Urinary bladder (tissue), 4 donors: ENCODE measurements around the gene CLDN16. TPM values are rescaled to one million over a fixed set of nuclear protein-coding genes. Genes with fewer than 3 reads are reported as not detected.

ENCODE experiments used
- DNase-seq: peaks from one replicate; pipeline ENCODE4 v3.0.0-alpha.2; 2015; ENCODE audit errors: extremely low spot score
- H3K27ac ChIP-seq: one replicate; pipeline ENCODE4 v1.5.1; 2013; ENCODE audit warnings: low read depth, mild to moderate bottlenecking, moderate library complexity
- H3K36me3 ChIP-seq: one replicate; pipeline ENCODE4 v1.6.1; 2013; ENCODE audit warnings: mild to moderate bottlenecking, moderate library complexity; ENCODE audit not compliant: insufficient read depth
- H3K4me1 ChIP-seq: one replicate; pipeline ENCODE4 v1.6.1; 2013; ENCODE audit warnings: mild to moderate bottlenecking, moderate library complexity; ENCODE audit not compliant: insufficient read depth
- H3K4me3 ChIP-seq: one replicate; pipeline ENCODE4 v1.5.1; 2013; ENCODE audit warnings: low read depth, low read length
- WGBS: extraction: QIAGEN DNeasy Blood & Tissue Kit; methylation state at CpG from one replicate; pipeline ENCODE4 v1.1.7; 2013; 5-methylcytosine and 5-hydroxymethylcytosine counted together
- polyA plus RNA-seq: library from polyadenylated mRNA; stranded (reverse); fragments of 200-250 nt; gene quantifications from one replicate; pipeline ENCODE4 v1.2.3, GENCODE V29; 2013
- total RNA-seq: library from RNA; depleted of rRNA; stranded (reverse); fragments of >200 nt; gene quantifications from one replicate; pipeline ENCODE4 v1.2.3, GENCODE V29; 2014
- donor health status: healthy with polysubstance abuse.
- donor health status: healthy.

Gene CLDN16
- total and polyA plus RNA-seq, 2 donors, result 0.16 to 0.37 TPM

DNA sequence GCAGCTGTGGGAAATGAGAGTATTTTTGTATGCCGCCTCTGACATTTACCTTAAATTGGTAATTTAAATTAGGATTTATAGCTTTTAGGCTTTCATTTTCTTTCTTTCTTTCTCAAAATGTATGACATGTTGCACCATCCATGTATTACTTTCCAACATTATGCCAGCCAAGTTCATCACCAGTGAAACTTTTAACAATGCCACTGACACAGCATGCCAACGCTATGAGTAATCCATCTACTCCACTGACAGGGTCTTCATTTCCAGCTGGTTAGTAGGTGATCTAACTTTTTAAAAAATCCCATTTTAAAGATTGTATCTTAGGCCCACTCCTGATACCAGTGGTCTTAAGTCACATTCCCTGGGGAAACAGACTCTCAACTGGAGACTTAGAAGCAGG is 21.8 kb upstream of the CLDN16 start:
- DNase-seq, result no peak
- H3K4me3 ChIP-seq, result no peak overlapping the region
- peaks cover under 1% of the 10 kb centered on the region for H3K4me1 ChIP-seq
- no peak overlapping the region for H3K27ac ChIP-seq
- H3K36me3 ChIP-seq, result no peaks in the 10 kb centered on the region
- WGBS, result 70% methylated on average over 2 of the region's 2 CpGs

- H3K27ac ChIP-seq, result peak overlapping the region; percentile 67
These were observed 19.1 kb upstream of the CLDN16 start for GRCh38 chr3:190368881-190369280.

DNA sequence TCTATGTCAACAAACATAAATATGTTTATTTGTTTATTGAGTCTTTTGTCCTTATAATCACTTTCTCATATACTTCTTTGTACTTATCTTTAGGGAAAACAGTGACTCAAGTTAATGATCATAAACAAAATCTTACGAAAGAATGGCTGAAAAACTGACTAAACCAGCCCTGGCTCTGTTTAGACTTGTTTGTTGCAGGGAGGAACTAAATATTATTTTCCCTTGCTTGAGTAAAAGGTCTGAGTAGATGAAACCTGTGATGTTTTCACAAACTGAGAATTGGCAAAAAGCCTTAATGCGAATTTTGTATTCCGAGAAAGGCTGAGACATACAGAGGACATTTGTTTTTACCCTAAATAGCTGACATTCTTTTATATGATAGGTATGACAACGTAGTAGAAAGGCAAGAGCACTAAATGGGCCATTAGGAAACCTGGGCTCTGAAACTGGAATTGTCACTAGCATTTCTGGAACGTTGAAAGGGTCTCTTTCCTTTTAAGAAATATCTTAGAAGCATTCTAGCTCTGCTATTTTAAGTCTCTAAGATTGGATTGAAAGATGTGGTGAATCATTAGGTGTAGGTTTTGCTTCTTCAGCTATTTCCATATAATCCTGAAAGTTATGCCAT is 18.2 kb upstream of the CLDN16 start:
- H3K36me3 ChIP-seq, result no peaks in the 10 kb centered on the region

More at GRCh38 chr3:190368881-190369280, 19.1 kb upstream of the CLDN16 start:
- DNase-seq, result no peak
- no peaks in the 10 kb centered on the region for H3K4me1 ChIP-seq
- H3K36me3 ChIP-seq, result no peaks in the 10 kb centered on the region
- no peak overlapping the region for H3K4me3 ChIP-seq

GRCh38 chr3:190370369-190370768 is 17.6 kb upstream of the CLDN16 start:
- Histone ChIP-seq H3K36me3 (no peaks in the 10 kb centered on the region), H3K4me1 (no peaks in the 10 kb centered on the region), H3K4me3 (no peak overlapping the region), H3K27ac (no peak overlapping the region)
- 82% methylated on average over 2 of the region's 2 CpGs for WGBS
- DNase-seq, result no peak

More for the DNA sequence above, 18.2 kb upstream of the CLDN16 start:
- no peaks in the 10 kb centered on the region for H3K4me1 ChIP-seq
- peak; percentile 48 for DNase-seq
- H3K27ac ChIP-seq, result peak overlapping the region; percentile 59
- no peak overlapping the region for H3K4me3 ChIP-seq
- WGBS, result 63% methylated on average over 5 of the region's 5 CpGs

DNA sequence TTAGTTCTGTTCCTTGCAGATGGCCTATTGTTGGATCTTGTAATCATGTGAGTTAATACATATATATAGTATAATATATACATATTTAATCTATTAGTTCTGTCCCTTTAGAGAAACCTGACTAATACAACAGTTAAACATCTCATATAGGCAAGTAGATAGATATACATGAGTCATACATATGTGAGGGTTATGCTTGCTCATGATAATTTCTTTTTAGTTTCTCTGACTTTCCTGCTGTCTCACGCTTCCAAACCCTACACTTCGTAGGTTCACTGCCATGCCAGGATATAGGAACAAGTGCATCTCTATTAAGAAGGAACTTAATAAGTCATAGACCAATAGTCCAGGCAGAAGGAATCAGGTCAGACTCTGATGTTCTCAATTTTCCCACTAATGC is 16.8 kb upstream of the CLDN16 start:
- no peaks in the 10 kb centered on the region for H3K4me1 ChIP-seq
- no peaks in the 10 kb centered on the region for H3K36me3 ChIP-seq
- DNase-seq, result no peak
- H3K27ac ChIP-seq, result no peak overlapping the region
- H3K4me3 ChIP-seq, result no peak overlapping the region
- 64% methylated on average over 2 of the region's 2 CpGs for WGBS

GRCh38 chr3:190375246-190375645 is 12.7 kb upstream of the CLDN16 start:
- no peaks in the 10 kb centered on the region for H3K36me3 ChIP-seq
- no peak overlapping the region for H3K4me3 ChIP-seq
- no peak overlapping the region for H3K27ac ChIP-seq
- no peaks in the 10 kb centered on the region for H3K4me1 ChIP-seq
- no peak for DNase-seq

GRCh38 chr3:190375671-190376070 is 12.3 kb upstream of the CLDN16 start:
- 61% methylated on average over 3 of the region's 3 CpGs for WGBS

DNA sequence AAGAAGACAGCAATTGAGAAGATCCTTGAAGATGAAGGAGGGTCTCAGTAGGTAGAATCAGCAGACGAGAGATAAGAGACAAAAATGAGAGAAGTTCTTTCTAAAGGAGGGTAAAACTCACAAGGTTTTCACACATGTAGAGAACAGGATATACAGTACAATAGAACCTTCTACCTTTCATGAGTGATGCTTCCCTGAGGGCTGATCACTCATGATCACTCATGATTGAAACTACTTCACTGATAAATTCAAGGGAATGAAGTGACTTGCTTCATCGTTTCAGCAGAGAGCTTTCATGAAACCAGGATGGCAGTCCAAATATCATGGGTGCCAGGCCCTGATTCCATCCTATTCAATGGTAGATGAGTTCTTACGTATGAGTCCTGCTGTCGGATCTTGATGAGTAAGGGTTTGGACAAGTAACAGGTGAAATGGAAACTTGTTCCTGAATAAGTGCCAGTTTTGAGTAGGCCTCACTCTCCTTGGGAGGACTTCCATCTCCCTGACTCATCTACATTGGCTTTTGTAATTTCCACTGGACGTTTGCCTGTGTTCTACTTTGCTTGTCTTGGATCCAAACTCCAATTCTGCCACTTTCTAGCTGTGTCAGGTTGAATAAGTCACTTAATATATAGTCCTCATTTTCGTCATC is 9.6 kb upstream of the CLDN16 start:
- WGBS, result 86% methylated on average over 6 of the region's 6 CpGs
- no peak overlapping the region for H3K4me3 ChIP-seq
- H3K4me1 ChIP-seq, result no peaks in the 10 kb centered on the region
- H3K36me3 ChIP-seq, result no peaks in the 10 kb centered on the region
- no peak overlapping the region for H3K27ac ChIP-seq
- DNase-seq, result no peak

More at GRCh38 chr3:190375671-190376070, 12.3 kb upstream of the CLDN16 start:
- Histone ChIP-seq H3K4me3 (no peak overlapping the region), H3K36me3 (no peaks in the 10 kb centered on the region), H3K4me1 (no peaks in the 10 kb centered on the region), H3K27ac (no peak overlapping the region)
- no peak for DNase-seq

DNA sequence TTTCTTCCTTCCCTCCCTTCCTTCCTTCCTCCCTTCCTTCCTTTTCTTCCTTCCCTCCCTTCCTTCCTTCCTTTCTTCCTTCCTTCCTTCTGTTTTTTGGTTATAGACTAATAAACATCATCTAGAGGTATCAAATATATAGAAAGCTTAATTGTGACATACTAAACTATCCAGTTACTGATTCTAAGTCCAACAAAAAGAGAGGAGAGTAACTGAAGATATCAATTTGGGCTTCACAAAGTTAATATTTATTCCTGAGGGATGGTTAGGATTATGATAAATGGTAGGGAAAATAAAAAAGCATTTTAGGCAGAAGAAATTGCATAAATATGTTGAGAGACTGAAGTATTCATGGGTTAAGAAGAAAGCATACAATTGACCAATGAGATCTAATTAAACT is 7.8 kb upstream of the CLDN16 start:
- no peaks in the 10 kb centered on the region for H3K4me1 ChIP-seq
- H3K36me3 ChIP-seq, result no peaks in the 10 kb centered on the region
- no peak overlapping the region for H3K4me3 ChIP-seq
- H3K27ac ChIP-seq, result no peak overlapping the region
- no peak for DNase-seq

DNA sequence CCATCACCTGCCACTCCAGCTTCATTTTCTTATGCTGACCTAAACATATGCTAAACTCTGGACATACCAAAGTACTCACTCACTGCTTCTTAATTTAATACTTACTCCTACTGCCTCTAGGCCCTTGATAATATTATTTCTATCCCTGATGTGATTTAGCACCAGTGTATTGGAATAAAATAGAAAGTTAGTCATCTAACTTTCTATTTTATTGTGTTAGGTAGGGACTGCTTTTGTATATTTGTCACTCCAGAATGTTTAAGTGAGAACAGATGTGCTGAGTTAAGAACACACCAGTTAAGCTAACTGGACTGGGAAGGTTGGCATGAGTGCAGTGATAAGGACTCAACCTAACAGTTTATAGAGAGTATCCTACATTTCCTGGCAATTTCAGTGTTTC is 6.5 kb upstream of the CLDN16 start:
- Histone ChIP-seq H3K27ac (no peak overlapping the region), H3K4me1 (no peaks in the 10 kb centered on the region), H3K36me3 (no peaks in the 10 kb centered on the region), H3K4me3 (no peak overlapping the region)
- no peak for DNase-seq

GRCh38 chr3:190382082-190382481 is 5.9 kb upstream of the CLDN16 start:
- Histone ChIP-seq H3K4me1 (no peaks in the 10 kb centered on the region), H3K4me3 (no peak overlapping the region), H3K27ac (no peak overlapping the region), H3K36me3 (no peaks in the 10 kb centered on the region)
- DNase-seq, result no peak

DNA sequence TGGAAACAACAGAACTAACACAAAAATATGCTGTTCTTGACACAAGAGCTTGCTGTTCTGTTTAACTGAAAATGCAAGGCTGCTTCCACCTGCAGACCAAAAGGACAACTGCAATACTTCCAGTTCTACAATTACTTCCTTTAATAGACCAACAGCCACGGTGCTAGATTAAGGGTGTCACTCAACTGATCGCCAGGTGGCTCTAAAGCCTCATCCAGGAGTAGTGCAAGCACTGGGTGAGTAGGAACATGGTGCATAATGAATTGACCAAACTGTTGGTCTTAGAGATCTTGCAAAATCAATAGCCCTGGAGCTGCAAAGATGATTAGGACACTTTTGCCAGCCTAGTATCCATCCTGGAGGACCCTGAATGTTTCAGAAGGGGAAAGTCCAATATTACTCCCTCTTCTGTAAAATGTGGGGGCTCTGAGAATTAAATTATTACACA is 3.6 kb upstream of the CLDN16 start:
- no peak for DNase-seq
- H3K4me1 ChIP-seq, result no peaks in the 10 kb centered on the region
- no peak overlapping the region for H3K4me3 ChIP-seq
- no peak overlapping the region for H3K27ac ChIP-seq
- 26% methylated on average over 2 of the region's 2 CpGs for WGBS
- H3K36me3 ChIP-seq, result no peaks in the 10 kb centered on the region

DNA sequence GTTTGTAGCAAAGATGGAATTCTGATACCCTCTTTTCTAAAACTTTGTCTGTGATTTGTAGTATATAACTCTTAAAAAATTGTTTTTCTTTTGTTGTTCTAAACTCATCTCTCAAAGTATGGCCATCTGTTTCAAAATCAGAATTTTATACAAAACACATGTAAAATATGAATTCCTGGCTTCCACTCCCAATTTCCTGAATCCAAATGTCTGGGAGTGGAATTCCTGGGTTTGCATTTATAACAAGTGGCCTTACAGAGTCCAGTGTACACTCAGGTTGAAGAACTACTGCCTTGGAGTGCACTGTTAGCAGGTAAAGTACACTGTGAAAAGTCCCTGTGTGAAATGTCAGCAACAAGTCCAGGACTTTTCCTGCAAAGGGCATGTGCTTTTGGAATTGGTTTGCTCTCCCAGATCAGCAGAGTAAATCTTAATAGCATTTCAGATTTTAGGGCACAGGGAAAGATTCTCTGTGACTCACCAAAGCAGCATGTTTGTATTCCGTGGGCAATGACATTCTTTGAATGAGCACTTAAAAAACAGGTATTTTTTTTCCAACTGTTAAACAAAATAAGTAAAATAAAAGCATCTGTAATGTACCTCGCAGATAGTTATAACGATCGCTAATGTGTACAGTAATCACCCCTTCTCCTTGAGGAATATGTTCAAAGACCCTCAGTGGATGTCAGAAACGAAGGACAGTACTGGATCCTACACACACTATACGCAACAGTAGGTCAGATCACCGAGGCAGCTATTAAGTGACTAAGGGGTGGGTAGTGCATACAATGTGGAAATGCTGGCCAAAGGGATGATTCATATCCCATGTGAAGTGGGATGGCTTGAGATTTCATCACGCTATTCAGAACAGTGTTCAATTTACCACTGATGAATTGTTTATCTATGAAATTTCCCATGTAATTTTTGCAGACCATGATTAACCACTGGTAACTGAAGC is 2.0 kb upstream of the CLDN16 start:
- 62% methylated on average over 8 of the region's 8 CpGs for whole genome bisulfite sequencing
- H3K36me3 ChIP-seq, result no peaks in the 10 kb centered on the region
- H3K4me3 ChIP-seq, result no peak overlapping the region
- no peak for DNase-seq
- H3K27ac ChIP-seq, result no peak overlapping the region
- H3K4me1 ChIP-seq, result no peaks in the 10 kb centered on the region

GRCh38 chr3:190388703-190389102 is 740 bp downstream of the CLDN16 start:
- Histone ChIP-seq H3K4me3 (no peak overlapping the region), H3K4me1 (no peaks in the 10 kb centered on the region), H3K27ac (no peak overlapping the region), H3K36me3 (no peaks in the 10 kb centered on the region)
- no peak for DNase-seq
- WGBS, result 68% methylated on average over 3 of the region's 3 CpGs
